ENCODE measurements around the gene SIGLEC8.
"Not testable (repeated sequence)": the region's sequence is repeated elsewhere in the genome, so short reads cannot be mapped to it uniquely, and the experiment has no call there.

SIGLEC8 gene

GRCh38 chr19:51472607-51473006, 14.4 kb upstream of the SIGLEC8 start:
- no peak for DNase-seq

GRCh38 chr19:51471527-51471926, 13.3 kb upstream of the SIGLEC8 start:
- DNase-seq, result no peak

- no peak for DNase-seq
These were observed 12.7 kb upstream of the SIGLEC8 start for GRCh38 chr19:51470966-51471365.

- no peak for DNase-seq
These were observed 11.4 kb upstream of the SIGLEC8 start for GRCh38 chr19:51469629-51470028.

GRCh38 chr19:51469162-51469561, 10.9 kb upstream of the SIGLEC8 start:
- no peak for DNase-seq

- no peak for DNase-seq
These were observed 10.3 kb upstream of the SIGLEC8 start for GRCh38 chr19:51468545-51468920.

- DNase-seq, result no peak
These were observed 9.8 kb upstream of the SIGLEC8 start for GRCh38 chr19:51467864-51468544.

GRCh38 chr19:51466723-51467122, 8.5 kb upstream of the SIGLEC8 start:
- no peak for DNase-seq

DNA sequence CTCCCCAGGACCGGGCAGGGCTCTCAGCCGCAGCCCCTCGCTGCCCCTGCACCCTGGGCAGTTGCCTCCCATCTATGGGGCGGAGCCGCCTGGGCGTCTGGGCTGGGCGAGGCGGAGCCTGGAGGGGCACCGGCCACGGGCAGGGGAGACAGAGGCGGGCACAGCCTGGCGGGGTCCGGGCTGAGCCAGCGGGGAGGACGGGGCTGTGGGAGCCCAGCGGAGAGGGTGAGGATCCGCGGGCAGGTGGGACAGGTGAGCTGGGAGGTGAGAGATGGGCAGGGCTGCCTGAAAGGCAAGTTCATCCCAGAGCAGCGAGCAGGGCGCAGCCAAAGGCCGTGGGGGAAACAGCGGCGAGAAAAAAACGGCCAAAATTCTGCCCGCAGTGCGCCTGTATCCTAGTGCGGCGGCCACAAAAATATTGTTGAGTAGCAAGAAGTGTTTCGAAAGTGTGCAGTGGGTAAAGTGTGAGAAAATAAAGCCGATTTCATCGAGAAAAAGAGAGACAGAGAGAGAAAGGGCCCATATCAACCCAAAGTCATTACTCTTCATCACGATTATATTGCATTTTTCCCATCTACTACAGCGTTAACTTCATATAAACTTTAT, 5.8 kb upstream of the SIGLEC8 start:
- DNase-seq, result not testable (repeated sequence)

DNA sequence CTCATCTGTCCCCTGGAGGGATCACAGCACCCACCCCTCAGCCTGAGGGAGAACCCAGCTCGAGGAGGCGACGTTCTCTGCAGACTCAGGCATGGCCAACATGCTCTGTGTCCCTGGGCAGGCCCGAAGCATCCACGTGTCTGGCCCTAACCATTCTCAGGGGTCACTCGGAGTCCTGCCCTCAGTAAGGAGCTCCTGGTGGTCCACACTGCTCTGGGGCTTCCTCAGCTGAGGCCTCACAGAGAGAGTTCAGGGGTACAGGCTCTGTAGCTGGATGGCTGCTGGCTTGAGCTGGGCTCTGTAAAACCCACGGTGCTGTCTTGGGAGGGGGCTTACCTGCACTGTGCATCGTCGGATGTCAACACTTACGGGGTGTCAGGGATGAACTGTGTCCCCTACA, 4.4 kb upstream of the SIGLEC8 start:
- DNase-seq, result no peak

DNA sequence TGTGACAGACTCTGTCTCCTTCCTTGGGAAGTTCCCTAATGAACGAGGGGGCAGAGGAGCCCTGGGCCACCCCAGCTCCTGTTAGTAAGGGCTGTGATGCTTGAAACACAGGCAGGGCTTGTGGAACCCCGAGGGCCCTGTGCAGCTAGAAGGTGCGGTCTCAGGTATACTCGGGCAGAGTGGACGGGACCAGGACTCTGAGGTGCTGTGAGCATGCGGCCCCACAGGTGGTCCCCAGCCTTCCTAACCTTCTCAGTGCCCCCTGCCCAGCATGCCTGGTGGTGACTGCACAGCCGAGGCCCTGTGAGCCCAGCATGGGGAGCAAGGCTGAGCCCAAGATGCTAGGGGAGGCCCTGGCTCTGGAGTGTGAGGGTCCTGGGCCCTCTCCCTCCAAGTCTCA, 4.0 kb upstream of the SIGLEC8 start:
- DNase-seq, result no peak

GRCh38 chr19:51461723-51462161, 3.5 kb upstream of the SIGLEC8 start:
- DNase-seq, result no peak

GRCh38 chr19:51460164-51460992, 2.1 kb upstream of the SIGLEC8 start:
- DNase-seq, result no peak

DNA sequence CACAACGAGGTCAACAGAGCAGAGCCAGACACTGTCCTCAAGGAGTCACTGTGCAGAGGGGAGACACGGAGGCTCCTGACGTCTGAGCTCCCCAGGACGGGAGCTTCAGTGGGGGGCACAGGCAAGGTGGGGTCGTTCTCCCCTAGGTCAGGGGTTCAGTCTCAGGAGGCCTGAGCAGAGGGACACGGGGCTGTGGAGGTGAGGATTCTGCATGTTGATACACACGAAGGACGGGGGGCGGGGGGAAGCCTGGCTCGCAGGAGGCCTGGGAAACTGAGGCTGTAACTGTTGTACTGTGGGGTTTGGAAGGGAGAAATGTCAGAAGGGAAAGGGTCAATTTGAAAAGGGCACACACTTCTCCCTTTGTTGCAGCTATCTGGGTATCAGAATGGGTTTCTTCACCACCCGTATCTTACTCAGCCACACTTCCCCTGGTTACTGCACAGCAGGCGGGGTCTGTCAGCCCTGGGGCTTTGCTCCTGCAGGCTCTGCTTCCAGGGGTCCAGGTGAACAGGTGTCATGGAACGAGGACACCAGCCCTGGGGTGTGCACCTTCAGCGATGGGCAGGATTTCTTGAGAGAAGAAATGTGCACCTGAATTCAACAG, 748 bp upstream of the SIGLEC8 start:
- DNase-seq, result no peak

DNA sequence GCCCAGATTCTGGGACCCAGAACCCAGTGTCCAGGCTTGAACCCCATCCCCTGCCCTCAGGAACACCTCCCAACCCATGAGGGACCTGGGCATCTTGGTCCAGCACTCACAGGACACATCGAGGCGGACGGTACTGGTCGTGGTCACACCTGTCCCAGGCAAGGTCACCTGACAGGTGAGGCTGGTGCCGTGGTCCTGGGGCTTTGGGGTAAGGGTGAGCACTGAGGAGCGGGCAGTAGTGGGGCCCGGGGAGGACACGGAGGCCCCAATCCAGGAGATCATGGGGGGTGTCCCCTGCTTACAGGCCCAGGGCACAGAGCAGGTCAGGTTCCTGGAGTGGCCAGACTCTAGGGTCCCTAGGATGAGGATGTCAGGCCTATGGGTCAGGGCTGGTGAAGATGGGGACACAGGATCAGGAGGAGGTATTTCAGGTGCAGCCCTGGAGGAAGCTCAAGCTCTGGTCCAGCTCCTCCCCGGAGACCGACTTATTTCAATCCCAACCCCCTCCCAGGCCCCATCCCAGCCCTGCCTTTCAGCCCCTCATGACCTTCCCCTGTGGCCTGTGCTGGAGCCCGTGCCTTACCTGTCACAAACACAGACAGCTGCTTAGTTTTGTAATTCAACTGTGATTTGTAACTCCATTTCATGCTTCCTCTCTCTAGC, 772 bp downstream of the SIGLEC8 start:
- no peak for DNase-seq

DNA sequence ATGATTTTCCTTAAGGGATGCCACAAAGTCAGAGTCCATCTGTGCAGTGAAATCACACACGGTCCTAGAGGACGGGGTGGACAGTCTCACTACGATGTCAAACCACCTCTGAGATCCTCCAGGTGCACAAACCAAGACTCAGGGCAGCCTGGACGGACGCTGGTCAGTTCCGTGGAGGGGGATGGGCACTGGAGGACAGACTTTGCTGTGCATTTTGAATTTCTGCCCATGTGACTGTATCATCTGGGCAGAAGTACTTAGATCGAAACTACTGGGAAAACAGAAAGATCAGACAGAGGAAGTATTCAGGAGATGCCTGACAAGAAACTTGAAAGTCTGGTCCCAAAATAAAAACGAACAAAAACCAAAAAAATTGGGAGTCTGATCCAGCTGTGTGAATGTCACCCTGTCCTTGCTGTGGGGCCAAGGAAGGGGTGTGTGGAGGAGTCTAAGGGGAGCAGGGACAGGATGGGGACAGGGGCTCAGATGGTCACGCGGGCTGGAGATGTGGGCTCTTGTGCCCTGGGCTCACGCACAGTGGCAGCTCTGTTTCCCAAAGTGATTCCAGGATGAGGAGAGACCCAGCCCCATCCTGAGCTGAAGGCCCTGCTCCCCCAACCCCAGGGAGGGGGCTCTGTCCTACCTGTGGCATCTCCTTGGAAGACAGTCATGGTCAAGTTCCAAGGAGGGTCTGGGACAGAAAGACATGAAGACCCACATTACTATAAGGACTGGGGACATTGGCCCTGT, 1.5 kb downstream of the SIGLEC8 start:
- DNase-seq, result no peak

- DNase-seq, result no peak
These were observed 7.4 kb downstream of the SIGLEC8 start for GRCh38 chr19:51450730-51451307.

- no peak for DNase-seq
These were observed 9.7 kb downstream of the SIGLEC8 start for GRCh38 chr19:51448411-51449016.

- DNase-seq, result no peak
These were observed 10.2 kb downstream of the SIGLEC8 start for GRCh38 chr19:51448011-51448410.

DNA sequence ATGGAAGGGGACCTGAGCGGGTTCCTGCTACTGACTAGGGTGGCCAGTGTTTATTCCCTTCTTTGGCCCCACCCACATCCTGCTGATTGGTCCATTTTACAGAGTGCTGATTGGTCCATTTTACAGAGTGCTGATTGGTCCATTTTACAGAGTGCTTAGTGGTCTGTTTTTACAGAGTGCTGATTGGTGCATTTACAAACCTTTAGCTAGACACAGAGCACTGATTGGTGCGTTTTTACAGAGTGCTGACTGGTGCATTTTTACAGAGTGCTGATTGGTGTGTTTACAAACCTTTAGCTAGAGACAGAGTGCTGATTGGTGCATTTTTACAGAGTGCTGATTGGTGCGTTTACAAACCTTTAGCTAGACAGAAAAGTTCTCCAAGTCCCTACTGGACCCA, 10.7 kb downstream of the SIGLEC8 start:
- not testable (repeated sequence) for DNase-seq

Data from NCI-H146 (cell line).